Ectodermal cell (in vitro differentiated cells): ENCODE measurements around the gene PCBP2.

Experiments
- H3K27ac ChIP-seq: 2 replicates; pipeline ENCODE4 v1.7.0; 2013; ENCODE audit warnings: mild to moderate bottlenecking, low read depth, low read length; ENCODE audit not compliant: insufficient read depth, poor library complexity, severe bottlenecking
- H3K27me3 ChIP-seq: 2 replicates; pipeline ENCODE4 v1.7.0; 2013; ENCODE audit warnings: mild to moderate bottlenecking, low read length; ENCODE audit not compliant: insufficient read depth, control insufficient read depth, poor library complexity, severe bottlenecking
- H3K36me3 ChIP-seq: one replicate; pipeline ENCODE4 v1.7.0; 2013; ENCODE audit warnings: low read length; ENCODE audit not compliant: control insufficient read depth, insufficient read depth
- H3K4me1 ChIP-seq: one replicate; pipeline ENCODE4 v1.7.0; 2013; ENCODE audit warnings: low read length; ENCODE audit not compliant: control insufficient read depth, insufficient read depth
- H3K4me3 ChIP-seq: 2 replicates; pipeline ENCODE4 v1.7.0; 2013; ENCODE audit warnings: low read depth, low read length, control low read depth; ENCODE audit not compliant: insufficient read depth
- H3K9me3 ChIP-seq: 2 replicates; pipeline ENCODE4 v1.7.0; 2013; ENCODE audit warnings: mild to moderate bottlenecking, low read length, moderate library complexity; ENCODE audit not compliant: control insufficient read depth
- WGBS, 2 experiments: methylation state at CpG; one replicate each; pipeline ENCODE4 v1.1.7; 2013; ENCODE audit warnings: missing lambda C conversion rate in 2 of 2; 5-methylcytosine and 5-hydroxymethylcytosine counted together

PCBP2 gene

GRCh38 chr12:53461059-53461458 is 9.2 kb downstream of the PCBP2 start:
- Histone ChIP-seq H3K36me3 (peaks cover 90% of the 10 kb centered on the region), H3K4me3 (no peak overlapping the region), H3K27me3 (no peaks in the 10 kb centered on the region), H3K4me1 (peaks cover 22% of the 10 kb centered on the region), H3K27ac (no peak overlapping the region), H3K9me3 (no peaks in the 10 kb centered on the region)
- WGBS, 2 experiments = 98% methylated on average over 3 of the region's 3 CpGs

GRCh38 chr12:53461591-53461990 is 9.7 kb downstream of the PCBP2 start:
- Histone ChIP-seq H3K9me3 (no peaks in the 10 kb centered on the region), H3K27me3 (no peaks in the 10 kb centered on the region), H3K4me1 (peaks cover 22% of the 10 kb centered on the region), H3K27ac (no peak overlapping the region), H3K36me3 (peaks cover 90% of the 10 kb centered on the region), H3K4me3 (no peak overlapping the region)
- WGBS, 2 experiments = 91 to 96% methylated on average over 8 of the region's 8 CpGs

GRCh38 chr12:53462935-53463334 is 11.0 kb downstream of the PCBP2 start:
- no peak overlapping the region for H3K4me3 ChIP-seq
- peaks cover 22% of the 10 kb centered on the region for H3K4me1 ChIP-seq
- H3K9me3 ChIP-seq = no peaks in the 10 kb centered on the region
- H3K36me3 ChIP-seq = peaks cover 90% of the 10 kb centered on the region
- H3K27me3 ChIP-seq = no peaks in the 10 kb centered on the region
- WGBS, 2 experiments = 92 to 94% methylated on average over 3 of the region's 3 CpGs
- no peak overlapping the region for H3K27ac ChIP-seq

GRCh38 chr12:53463802-53464560 is 12.1 kb downstream of the PCBP2 start:
- WGBS, 2 experiments = 71 to 74% methylated on average over 5 of the region's 5 CpGs
- Histone ChIP-seq H3K27me3 (no peaks in the 10 kb centered on the region), H3K27ac (no peak overlapping the region), H3K4me1 (peaks cover 22% of the 10 kb centered on the region), H3K9me3 (no peaks in the 10 kb centered on the region), H3K4me3 (no peak overlapping the region), H3K36me3 (peaks cover 94% of the 10 kb centered on the region)

- Histone ChIP-seq H3K4me3 (no peak overlapping the region), H3K27ac (no peak overlapping the region), H3K27me3 (no peaks in the 10 kb centered on the region), H3K9me3 (no peaks in the 10 kb centered on the region), H3K36me3 (peaks cover 94% of the 10 kb centered on the region), H3K4me1 (peaks cover 19% of the 10 kb centered on the region)
- 92 to 93% methylated on average over 11 of the region's 11 CpGs for WGBS, 2 experiments
Observed at GRCh38 chr12:53464685-53465418, 12.9 kb downstream of the PCBP2 start.

GRCh38 chr12:53465679-53466078 is 13.8 kb downstream of the PCBP2 start:
- no peak overlapping the region for H3K27ac ChIP-seq
- H3K36me3 ChIP-seq = peaks cover 92% of the 10 kb centered on the region
- no peaks in the 10 kb centered on the region for H3K9me3 ChIP-seq
- H3K27me3 ChIP-seq = no peaks in the 10 kb centered on the region
- H3K4me1 ChIP-seq = peaks cover 18% of the 10 kb centered on the region
- 91 to 100% methylated on average over 2 of the region's 2 CpGs for WGBS, 2 experiments
- no peak overlapping the region for H3K4me3 ChIP-seq

- Histone ChIP-seq H3K9me3 (no peaks in the 10 kb centered on the region), H3K27me3 (no peaks in the 10 kb centered on the region), H3K4me3 (no peak overlapping the region), H3K36me3 (peaks cover 88% of the 10 kb centered on the region), H3K27ac (no peak overlapping the region), H3K4me1 (peaks cover 10% of the 10 kb centered on the region)
- 95% methylated on average over 4 of the region's 4 CpGs for WGBS, 2 experiments
Observed at GRCh38 chr12:53466640-53467039, 14.7 kb downstream of the PCBP2 start.

GRCh38 chr12:53467082-53467481 is 15.2 kb downstream of the PCBP2 start:
- Histone ChIP-seq H3K9me3 (no peaks in the 10 kb centered on the region), H3K27me3 (no peaks in the 10 kb centered on the region), H3K4me1 (peaks cover 8% of the 10 kb centered on the region), H3K36me3 (peaks cover 90% of the 10 kb centered on the region), H3K4me3 (no peak overlapping the region), H3K27ac (no peak overlapping the region)
- WGBS, 2 experiments = 94 to 97% methylated on average over 5 of the region's 5 CpGs

- no peaks in the 10 kb centered on the region for H3K27me3 ChIP-seq
- H3K4me3 ChIP-seq = no peak overlapping the region
- 83 to 98% methylated on average over 2 of the region's 2 CpGs for WGBS, 2 experiments
- H3K4me1 ChIP-seq = peaks cover 5% of the 10 kb centered on the region
- H3K9me3 ChIP-seq = no peaks in the 10 kb centered on the region
- H3K27ac ChIP-seq = no peak overlapping the region
- peaks cover 90% of the 10 kb centered on the region for H3K36me3 ChIP-seq
Observed at GRCh38 chr12:53467880-53468279, 16.0 kb downstream of the PCBP2 start.

- Histone ChIP-seq H3K27me3 (no peaks in the 10 kb centered on the region), H3K4me1 (peaks cover 5% of the 10 kb centered on the region), H3K27ac (no peak overlapping the region), H3K9me3 (no peaks in the 10 kb centered on the region), H3K4me3 (no peak overlapping the region), H3K36me3 (peaks cover 88% of the 10 kb centered on the region)
- 96 to 100% methylated on average over 1 of the region's 1 CpG for WGBS, 2 experiments
Observed at GRCh38 chr12:53468282-53468681, 16.4 kb downstream of the PCBP2 start.
